Measurements from ENCODE around the gene BST2.

BST2 gene

GRCh38 chr19:17401628-17402027, 3.8 kb downstream of the BST2 start:
- TF ChIP-seq, protein P1, sequence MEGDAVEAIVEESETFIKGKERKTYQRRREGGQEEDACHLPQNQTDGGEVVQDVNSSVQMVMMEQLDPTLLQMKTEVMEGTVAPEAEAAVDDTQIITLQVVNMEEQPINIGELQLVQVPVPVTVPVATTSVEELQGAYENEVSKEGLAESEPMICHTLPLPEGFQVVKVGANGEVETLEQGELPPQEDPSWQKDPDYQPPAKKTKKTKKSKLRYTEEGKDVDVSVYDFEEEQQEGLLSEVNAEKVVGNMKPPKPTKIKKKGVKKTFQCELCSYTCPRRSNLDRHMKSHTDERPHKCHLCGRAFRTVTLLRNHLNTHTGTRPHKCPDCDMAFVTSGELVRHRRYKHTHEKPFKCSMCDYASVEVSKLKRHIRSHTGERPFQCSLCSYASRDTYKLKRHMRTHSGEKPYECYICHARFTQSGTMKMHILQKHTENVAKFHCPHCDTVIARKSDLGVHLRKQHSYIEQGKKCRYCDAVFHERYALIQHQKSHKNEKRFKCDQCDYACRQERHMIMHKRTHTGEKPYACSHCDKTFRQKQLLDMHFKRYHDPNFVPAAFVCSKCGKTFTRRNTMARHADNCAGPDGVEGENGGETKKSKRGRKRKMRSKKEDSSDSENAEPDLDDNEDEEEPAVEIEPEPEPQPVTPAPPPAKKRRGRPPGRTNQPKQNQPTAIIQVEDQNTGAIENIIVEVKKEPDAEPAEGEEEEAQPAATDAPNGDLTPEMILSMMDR (IDR thresholded peaks at IDR 0.05; ENCODE audit: low read depth, low read length, missing control alignments), result no peak
- in situ Hi-C loops (cut with HindIII; ENCODE audit: low sequenced_read_pairs), result no loop called here
- no peak overlapping the region for H3K4me3 ChIP-seq (ENCODE audit: low read depth, low read length)
- DNase-seq (ENCODE audit: low read depth), result no peak

DNA sequence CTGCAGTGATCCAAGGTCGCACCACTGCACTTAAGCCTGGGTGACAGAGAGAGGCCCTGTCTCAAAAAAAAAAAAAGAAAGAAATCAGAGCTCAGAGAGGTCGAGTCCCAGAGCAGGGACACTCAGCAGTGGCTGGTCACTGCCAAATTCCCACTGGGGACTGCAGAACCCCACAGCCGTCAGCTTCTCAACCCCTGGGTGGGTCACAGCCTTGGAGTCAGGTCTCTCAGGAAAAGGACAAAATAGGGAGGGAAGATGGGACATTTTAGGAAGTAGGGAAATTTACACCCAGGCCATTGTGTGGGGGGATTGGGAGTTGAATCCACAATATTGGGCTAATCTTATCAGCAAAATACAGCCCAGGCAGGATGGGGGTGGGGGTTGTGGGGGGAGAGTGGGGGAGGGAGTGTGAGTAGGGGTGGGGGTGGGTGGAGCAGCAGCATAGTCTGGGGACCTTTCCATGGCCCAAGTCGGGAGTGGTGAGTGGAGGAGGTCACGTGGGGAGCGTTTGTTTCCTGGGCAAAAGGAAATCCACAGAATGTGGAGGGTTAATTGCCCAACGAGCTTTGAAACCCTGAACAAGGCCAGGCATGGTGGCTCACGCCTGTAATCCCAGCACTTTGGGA, 6.4 kb downstream of the BST2 start:
- in situ Hi-C loops (cut with HindIII; ENCODE audit: low sequenced_read_pairs), result no loop called here
- TF ChIP-seq, protein P1 (IDR thresholded peaks at IDR 0.05; ENCODE audit: low read depth, low read length, missing control alignments), result no peak
- H3K4me3 ChIP-seq (ENCODE audit: low read depth, low read length), result no peak overlapping the region
- no peak for DNase-seq (ENCODE audit: low read depth)

DNA sequence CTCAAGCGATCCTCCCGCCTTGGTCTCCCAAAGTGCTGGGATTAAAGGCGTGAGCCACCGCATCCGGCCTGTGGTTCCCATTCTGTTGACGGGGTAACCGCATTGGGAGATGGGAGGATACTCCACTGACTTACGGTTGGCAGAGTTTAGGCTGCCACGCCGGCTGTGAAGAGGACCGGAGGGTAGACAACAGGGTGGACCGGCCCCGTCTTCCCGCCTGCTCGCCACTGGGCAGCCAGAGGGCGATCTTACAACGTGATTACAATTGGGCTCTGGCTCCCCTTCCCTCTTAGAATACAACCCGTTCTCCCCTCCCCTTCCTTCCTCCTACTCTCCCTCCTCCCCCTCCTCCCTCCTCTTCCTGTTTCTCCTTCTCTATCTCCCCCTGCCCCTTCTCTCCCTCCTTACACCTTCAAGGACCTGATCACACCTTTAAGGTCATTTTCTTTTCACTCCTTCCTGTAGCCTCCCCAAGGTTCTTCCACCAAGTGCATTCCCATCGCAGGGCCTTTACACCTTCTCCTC, 10.5 kb downstream of the BST2 start:
- H3K4me3 ChIP-seq (ENCODE audit: low read depth, low read length), result no peak overlapping the region
- TF ChIP-seq, protein P1 (IDR thresholded peaks at IDR 0.05; ENCODE audit: low read depth, low read length, missing control alignments), result peak; percentile 64
- in situ Hi-C loops (cut with HindIII; ENCODE audit: low sequenced_read_pairs), result no loop called here
- DNase-seq (ENCODE audit: low read depth), result no peak

- H3K4me3 ChIP-seq (ENCODE audit: low read depth, low read length), result no peak within 1 kb of the TSS
- DNase-seq (ENCODE audit: low read depth), result no peak
- TF ChIP-seq, protein P1 (IDR thresholded peaks at IDR 0.05; ENCODE audit: low read depth, low read length, missing control alignments), result no peak
- in situ Hi-C loops (cut with HindIII; ENCODE audit: low sequenced_read_pairs), result no loop called here
These were observed 11.5 kb downstream of the BST2 start, which contains the start of gene CCDC194 for GRCh38 chr19:17393914-17394313. CCDC194 (minus strand) TSS chr19:17394196; CDS start chr19:17394158, 38 bp downstream.

GRCh38 chr19:17393002-17393401, 12.4 kb downstream of the BST2 start:
- no peak overlapping the region for H3K4me3 ChIP-seq (ENCODE audit: low read depth, low read length)
- DNase-seq (ENCODE audit: low read depth), result no peak
- in situ Hi-C loops (cut with HindIII; ENCODE audit: low sequenced_read_pairs), result no loop called here
- TF ChIP-seq, protein P1 (IDR thresholded peaks at IDR 0.05; ENCODE audit: low read depth, low read length, missing control alignments), result no peak

DNA sequence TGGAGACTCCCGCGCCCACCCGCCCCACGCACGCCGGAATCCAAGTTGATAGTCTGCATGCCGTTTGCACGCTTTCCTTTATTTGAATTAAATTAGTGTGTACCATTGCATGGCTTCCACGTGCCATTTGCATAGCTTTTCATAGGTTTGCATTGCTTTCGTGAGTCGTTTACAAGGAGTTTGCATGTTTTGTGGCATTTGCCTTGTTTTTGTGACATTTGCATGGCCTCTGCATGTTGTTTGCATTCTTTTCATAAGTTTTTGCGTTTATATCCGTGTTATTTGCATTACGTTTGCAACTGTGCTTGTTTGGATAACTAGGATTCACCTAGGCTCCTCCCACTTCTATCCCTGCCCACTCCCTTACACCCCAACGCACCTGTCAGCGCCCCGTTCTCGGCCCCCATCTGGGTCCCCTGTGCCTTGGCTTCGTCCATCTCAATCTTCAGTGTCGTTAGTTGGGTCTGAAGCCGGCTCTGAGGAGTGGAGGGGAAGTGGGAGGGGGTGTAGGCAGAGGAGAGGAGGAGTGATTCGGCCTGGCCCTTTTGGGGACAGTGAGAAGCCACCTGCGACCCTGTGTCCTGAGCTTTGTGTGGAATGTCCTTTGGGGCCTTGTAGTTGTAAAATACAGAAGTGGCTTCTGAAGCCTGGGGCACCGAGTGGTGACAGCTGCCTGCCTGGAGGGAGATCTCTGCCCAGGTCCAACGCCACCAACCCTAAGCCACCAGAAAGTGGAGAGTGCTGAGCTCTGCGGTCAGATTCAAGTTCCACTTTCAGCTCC, 13.9 kb downstream of the BST2 start:
- in situ Hi-C loops (cut with HindIII; ENCODE audit: low sequenced_read_pairs), result no loop called here
- DNase-seq (ENCODE audit: low read depth), result no peak
- TF ChIP-seq, protein P1 (IDR thresholded peaks at IDR 0.05; ENCODE audit: low read depth, low read length, missing control alignments), result no peak
- peak overlapping the region; percentile 61 for H3K4me3 ChIP-seq (ENCODE audit: low read depth, low read length)

Data from astrocyte of the cerebellum (primary cell).